ENCODE data around the gene KISS1R.

The KISS1R gene

DNA sequence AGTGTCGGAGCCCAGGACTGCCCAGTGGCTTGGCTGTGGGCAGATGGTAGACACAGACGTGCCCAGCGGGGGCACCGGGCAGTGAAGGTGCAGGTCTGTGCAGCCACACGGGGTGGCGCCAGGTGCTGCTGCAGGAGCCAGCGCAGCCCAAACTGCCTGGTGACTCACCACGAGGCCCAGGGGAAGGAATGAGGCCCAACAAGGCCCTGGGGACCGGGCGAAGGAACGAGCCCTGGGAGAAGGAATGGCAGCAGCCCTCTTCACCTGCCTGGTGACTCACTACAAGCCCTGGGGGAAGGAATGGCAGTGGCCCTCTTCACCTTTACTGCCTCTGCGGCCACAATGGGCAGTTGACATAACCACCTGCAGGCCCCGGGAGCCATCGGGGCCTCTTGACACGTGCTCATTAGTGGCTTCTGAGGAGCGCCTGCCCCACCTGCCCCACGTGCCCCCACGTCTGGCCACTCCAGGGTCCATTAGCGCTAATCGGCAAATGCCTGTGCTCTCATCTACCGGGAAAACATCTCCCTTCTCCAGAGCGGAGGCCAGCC is 33.4 kb upstream of the KISS1R start:
- in situ Hi-C loops (cut with HindIII; ENCODE audit: low sequenced_read_pairs): no loop called here
- no peak for DNase-seq (ENCODE audit: low read depth, low spot score)
- TF ChIP-seq, protein P1, sequence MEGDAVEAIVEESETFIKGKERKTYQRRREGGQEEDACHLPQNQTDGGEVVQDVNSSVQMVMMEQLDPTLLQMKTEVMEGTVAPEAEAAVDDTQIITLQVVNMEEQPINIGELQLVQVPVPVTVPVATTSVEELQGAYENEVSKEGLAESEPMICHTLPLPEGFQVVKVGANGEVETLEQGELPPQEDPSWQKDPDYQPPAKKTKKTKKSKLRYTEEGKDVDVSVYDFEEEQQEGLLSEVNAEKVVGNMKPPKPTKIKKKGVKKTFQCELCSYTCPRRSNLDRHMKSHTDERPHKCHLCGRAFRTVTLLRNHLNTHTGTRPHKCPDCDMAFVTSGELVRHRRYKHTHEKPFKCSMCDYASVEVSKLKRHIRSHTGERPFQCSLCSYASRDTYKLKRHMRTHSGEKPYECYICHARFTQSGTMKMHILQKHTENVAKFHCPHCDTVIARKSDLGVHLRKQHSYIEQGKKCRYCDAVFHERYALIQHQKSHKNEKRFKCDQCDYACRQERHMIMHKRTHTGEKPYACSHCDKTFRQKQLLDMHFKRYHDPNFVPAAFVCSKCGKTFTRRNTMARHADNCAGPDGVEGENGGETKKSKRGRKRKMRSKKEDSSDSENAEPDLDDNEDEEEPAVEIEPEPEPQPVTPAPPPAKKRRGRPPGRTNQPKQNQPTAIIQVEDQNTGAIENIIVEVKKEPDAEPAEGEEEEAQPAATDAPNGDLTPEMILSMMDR (IDR thresholded peaks at IDR 0.05; ENCODE audit: low read depth, low read length): no peak
- no peak overlapping the region for H3K4me3 ChIP-seq (ENCODE audit: low read depth, low read length)

GRCh38 chr19:884420-885211 is 32.5 kb upstream of the KISS1R start:
- in situ Hi-C loops (cut with HindIII; ENCODE audit: low sequenced_read_pairs): no loop called here
- H3K4me3 ChIP-seq (ENCODE audit: low read depth, low read length): no peak overlapping the region
- TF ChIP-seq, protein P1 (IDR thresholded peaks at IDR 0.05; ENCODE audit: low read depth, low read length): no peak
- no peak for DNase-seq (ENCODE audit: low read depth, low spot score)

DNA sequence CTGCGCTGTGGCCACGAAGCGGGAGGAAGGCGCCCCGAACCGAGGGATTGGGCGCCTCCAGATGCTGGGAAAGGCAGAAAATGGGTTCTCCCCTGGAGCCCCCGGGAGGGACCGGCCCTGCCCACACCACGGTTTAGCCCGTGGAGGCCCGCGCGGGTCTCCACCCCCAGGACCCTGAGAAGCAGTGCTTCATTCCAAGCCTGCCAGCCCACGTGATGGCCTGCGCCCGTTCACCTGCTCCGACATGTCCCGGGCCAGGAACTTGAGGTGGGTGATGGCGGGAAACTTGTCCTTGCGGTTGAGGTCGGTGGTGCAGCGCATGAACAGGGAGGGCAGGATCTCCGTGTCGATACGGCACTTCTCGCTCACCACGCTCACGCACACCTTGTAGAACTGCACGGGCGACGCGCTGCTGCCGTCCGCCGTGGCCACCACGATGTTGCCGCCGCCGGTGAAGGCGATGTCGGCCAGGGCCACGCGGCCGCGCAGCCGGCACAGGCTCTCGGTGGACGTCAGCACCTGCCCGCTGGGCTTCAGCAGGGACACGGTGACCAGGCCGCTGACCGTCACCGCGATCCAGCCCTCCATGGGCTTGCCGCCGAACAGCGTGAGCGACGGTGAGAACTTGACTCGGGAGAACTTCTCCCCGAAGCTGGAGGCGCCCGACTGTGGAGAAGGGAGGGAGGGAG is 31.5 kb upstream of the KISS1R start:
- TF ChIP-seq, protein P1 (IDR thresholded peaks at IDR 0.05; ENCODE audit: low read depth, low read length): no peak
- no peak for DNase-seq (ENCODE audit: low read depth, low spot score)
- H3K4me3 ChIP-seq (ENCODE audit: low read depth, low read length): no peak overlapping the region
- in situ Hi-C loops (cut with HindIII; ENCODE audit: low sequenced_read_pairs): no loop called here

DNA sequence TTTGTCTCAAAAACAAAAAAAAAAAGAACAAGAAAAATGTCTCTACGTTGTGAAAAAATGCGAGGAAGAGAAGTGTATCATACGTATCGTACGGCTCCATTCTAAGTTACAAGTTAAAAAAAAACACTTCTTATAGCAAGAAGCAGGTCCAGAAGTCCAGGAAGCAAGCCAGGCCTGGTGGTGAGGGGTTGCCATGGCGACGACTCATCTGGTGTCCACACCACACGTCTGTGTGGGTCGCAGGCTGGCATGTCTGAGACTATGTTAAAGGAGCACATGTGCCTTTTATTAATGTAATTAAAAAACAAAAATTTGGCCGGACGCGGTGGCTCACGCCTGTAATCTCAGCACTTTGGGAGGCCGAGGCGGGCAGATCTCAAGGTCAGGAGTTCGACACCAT is 30.1 kb upstream of the KISS1R start:
- DNase-seq (ENCODE audit: low read depth, low spot score): peak; percentile 80
- H3K4me3 ChIP-seq (ENCODE audit: low read depth, low read length): no peak overlapping the region
- in situ Hi-C loops (cut with HindIII; ENCODE audit: low sequenced_read_pairs): no loop called here
- TF ChIP-seq, protein P1 (IDR thresholded peaks at IDR 0.05; ENCODE audit: low read depth, low read length): no peak

- TF ChIP-seq, protein P1 (IDR thresholded peaks at IDR 0.05; ENCODE audit: low read depth, low read length): no peak
- H3K4me3 ChIP-seq (ENCODE audit: low read depth, low read length): no peak overlapping the region
- in situ Hi-C loops (cut with HindIII; ENCODE audit: low sequenced_read_pairs): no loop called here
- no peak for DNase-seq (ENCODE audit: low read depth, low spot score)
Measured at GRCh38 chr19:887599-887998, 29.5 kb upstream of the KISS1R start.

- in situ Hi-C loops (cut with HindIII; ENCODE audit: low sequenced_read_pairs): no loop called here
- no peak for DNase-seq (ENCODE audit: low read depth, low spot score)
- no peak overlapping the region for H3K4me3 ChIP-seq (ENCODE audit: low read depth, low read length)
- TF ChIP-seq, protein P1 (IDR thresholded peaks at IDR 0.05; ENCODE audit: low read depth, low read length): no peak
Measured at GRCh38 chr19:888581-889385, 28.4 kb upstream of the KISS1R start.
